ENCODE measurements around the gene PLA2G4A.

Gene PLA2G4A

DNA sequence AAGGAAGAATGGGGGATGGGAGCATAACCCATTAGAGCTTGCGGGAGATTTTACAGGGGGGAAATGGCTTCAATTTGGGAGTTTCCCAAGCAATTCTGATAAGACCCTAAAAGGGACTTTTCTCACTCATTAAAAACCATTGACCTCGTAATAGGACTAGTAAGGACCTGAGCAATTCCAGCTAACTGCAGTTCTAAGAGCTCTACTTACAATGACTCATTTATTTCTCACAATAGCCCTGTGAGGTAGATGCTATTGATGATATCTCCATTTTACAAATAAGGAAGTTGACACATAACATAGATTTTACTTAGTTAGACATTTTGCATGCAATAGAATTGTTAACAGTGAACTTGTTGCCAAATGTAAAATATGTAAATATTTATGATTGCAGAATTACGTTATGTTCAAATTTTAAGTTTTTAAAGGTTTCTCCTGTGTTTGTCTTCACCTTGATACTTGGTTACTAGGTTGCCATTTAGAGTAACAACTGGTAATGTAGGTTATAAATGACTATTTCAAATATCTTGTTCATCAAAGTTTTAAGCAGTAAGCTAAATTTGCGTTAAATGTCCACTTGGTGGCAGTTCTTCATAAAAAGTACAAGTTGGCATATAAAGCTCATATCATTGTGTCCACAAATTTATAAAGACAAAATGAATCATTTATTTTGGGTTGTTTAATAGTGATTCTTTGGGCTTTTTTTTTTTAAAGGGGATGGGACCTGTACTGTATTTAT, 182.0 kb downstream of the PLA2G4A start:
- DNase-seq (ENCODE audit: low read depth in 2 of 2, low spot score in 1 of 2): no peak

- no peak for DNase-seq (ENCODE audit: low read depth in 2 of 2, low spot score in 1 of 2)
Observed at GRCh38 chr1:187013582-187014200, 184.9 kb downstream of the PLA2G4A start.

DNA sequence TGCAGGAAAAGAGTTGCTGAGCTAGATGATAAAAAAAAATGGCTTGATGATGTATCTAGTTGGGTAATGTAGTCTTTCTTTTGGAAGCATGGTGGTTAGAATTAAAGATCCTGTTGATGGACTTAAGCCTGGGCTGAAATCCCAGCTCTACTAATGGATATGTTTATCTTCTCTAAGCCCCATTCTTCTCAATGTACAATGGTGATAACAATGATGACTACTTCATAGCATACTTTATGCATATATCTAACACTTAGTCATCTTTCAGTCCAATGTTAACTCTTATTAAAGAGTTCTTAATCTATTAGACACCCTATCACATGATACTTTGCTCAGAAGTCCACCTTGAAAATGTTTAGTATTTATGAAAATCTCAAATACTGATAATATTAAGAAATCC, 189.5 kb downstream of the PLA2G4A start:
- no peak for DNase-seq (ENCODE audit: low read depth in 2 of 2, low spot score in 1 of 2)

GRCh38 chr1:187027253-187027652, 198.5 kb downstream of the PLA2G4A start:
- DNase-seq (ENCODE audit: low read depth in 2 of 2, low spot score in 1 of 2): no peak

DNA sequence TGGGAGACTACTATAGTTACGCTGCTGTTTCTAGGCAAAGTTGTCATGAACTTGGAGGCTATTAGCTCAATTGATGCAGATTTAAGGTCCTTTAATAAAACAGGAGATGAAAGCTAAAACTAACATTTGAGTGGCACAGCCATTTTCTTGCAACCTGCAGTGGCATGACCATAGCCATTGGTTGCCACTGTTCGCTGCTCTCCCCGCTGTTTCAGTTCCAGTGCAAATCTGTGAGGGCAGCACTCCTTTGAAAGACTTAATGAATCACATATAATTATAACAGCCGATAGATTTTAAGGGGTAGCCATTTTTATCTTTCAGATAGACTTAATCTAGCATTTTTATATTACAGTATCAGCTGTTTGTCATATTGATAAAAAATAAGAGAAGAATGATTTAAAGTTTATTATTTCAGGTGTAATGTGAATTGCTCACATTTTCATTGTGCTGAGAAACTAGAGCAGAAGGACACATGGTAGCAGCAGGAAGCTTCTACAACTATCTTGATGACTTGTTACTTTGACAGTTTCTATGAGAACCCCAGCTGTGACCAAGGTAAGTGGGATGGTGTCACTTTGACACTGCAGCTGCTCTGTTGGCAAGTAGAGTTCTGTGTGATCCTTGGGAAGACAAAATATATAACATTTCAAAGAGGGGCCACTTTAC, 203.7 kb downstream of the PLA2G4A start:
- DNase-seq (ENCODE audit: low read depth in 2 of 2, low spot score in 1 of 2): no peak

- no peak for DNase-seq (ENCODE audit: low read depth in 2 of 2, low spot score in 1 of 2)
Observed at GRCh38 chr1:187032982-187033692, 204.4 kb downstream of the PLA2G4A start.

DNA sequence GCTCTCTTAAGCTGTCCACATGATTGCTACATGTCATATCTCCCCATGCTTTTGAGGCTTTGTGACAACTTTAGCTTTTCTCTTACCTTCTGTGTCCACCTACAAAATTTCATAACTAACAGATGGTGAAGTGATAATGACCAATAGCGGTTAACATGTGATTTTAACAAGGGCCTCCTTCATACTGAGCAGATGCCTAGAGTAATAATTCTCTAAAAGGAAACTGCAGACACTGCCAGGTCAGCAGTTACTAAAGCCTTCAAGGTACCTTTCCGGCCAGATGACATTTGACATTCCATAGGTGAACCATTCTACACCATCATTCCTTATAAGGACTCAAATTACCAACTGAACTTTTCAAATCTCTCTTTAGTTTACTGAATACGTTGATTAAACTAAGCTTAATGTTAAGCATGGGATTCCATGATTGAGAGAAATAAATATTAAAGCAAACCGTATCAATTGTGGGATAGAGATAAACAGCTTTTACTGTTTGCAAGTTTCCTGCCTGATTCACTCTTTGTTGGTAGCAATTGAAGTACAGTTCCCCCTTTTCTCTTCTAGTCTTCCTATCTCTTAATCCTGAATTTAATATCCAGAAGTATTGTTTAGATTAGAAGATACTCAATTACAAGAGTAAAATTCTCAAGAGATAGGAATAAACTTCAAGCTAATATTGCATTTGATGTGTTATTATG, 205.1 kb downstream of the PLA2G4A start:
- DNase-seq (ENCODE audit: low read depth in 2 of 2, low spot score in 1 of 2): no peak

GRCh38 chr1:187034501-187034900, 205.8 kb downstream of the PLA2G4A start:
- no peak for DNase-seq (ENCODE audit: low read depth in 2 of 2, low spot score in 1 of 2)

- DNase-seq (ENCODE audit: low read depth in 2 of 2, low spot score in 1 of 2): no peak
Observed at GRCh38 chr1:187037973-187038553, 209.3 kb downstream of the PLA2G4A start.

Data from stimulated activated CD8-positive, alpha-beta memory T cell treated with anti-CD3 and anti-CD28 coated beads, Interleukin-4, amount 100 ng/mL, for 4 hours (primary cell).